ENCODE measurements around the gene ABHD8. TPM values are rescaled to one million over a fixed set of nuclear protein-coding genes. Genes with fewer than 3 reads are reported as not detected.

ABHD8 gene
- total and polyA plus RNA-seq, 2 of the 13 experiments (the other 11 are each of a cell fraction or from before 2014, with no cell fraction given), result 6.3 to 7.2 TPM

DNA sequence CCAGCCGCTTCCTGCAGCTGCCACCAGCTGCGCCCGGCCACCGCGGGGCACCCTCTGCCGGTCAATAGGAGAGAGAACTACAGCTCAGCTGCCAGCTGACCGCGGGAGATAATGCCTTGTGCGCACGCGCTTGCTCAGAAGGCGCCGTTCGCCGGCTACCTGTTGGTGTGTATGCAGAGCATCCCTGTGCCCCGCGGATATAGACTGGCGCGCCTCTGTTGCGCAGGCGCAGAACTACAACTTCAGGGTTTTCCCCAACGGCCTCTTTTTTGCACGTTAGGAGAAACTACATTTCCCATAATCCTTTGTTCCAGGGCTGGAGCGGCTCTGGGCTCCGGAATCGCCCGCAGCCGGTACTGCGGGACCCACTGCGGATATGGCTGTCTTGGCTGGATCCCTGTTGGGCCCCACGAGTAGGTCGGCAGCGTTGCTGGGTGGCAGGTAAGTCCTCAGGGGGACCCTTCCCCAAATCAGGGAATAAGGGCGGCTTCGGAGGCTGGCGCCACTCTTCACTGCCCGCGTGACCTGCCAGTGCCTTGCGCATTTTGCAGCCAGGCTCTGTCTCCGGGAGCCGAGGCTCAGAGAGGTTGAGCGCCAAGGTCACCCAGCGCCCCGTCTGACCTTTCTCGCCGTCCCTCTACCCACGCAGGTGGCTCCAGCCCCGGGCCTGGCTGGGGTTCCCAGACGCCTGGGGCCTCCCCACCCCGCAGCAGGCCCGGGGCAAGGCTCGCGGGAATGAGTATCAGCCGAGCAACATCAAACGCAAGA is 2.5 kb upstream of the ABHD8 start, which contains the start of gene MRPL34 (continued):
- TF ChIP-seq, protein P1, sequence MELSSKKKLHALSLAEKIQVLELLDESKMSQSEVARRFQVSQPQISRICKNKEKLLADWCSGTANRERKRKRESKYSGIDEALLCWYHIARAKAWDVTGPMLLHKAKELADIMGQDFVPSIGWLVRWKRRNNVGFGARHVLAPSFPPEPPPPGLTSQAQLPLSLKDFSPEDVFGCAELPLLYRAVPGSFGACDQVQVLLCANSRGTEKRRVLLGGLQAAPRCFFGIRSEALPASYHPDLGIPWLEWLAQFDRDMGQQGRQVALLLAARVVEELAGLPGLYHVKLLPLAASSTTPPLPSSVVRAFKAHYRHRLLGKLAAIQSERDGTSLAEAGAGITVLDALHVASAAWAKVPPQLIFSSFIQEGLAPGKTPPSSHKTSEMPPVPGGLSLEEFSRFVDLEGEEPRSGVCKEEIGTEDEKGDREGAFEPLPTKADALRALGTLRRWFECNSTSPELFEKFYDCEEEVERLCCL (CRISPR knock-in tag; IDR thresholded peaks at IDR 0.05; ENCODE audit: borderline replicate concordance), result no peak
- TF ChIP-seq, protein P2, sequence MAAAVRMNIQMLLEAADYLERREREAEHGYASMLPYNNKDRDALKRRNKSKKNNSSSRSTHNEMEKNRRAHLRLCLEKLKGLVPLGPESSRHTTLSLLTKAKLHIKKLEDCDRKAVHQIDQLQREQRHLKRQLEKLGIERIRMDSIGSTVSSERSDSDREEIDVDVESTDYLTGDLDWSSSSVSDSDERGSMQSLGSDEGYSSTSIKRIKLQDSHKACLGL (CRISPR knock-in tag; IDR thresholded peaks at IDR 0.05), result peak; percentile 78; the same call in 1 of the 2 replicates
- TF ChIP-seq TBP (CRISPR knock-in tag; IDR thresholded peaks at IDR 0.05) (0 out of 2 replicates have a peak, but pooled peaks have one; percentile 49), DDIT3 (CRISPR knock-in tag; IDR thresholded peaks at IDR 0.05) (no peak), MEIS2 (CRISPR knock-in tag; IDR thresholded peaks at IDR 0.05) (peak; percentile 47; the same call in 1 of the 2 replicates), ZBTB25 (CRISPR knock-in tag; IDR thresholded peaks at IDR 0.05) (peak; percentile 62), ZSCAN12 (CRISPR knock-in tag; IDR thresholded peaks at IDR 0.05) (no peak), ZNF143 (CRISPR knock-in tag; IDR thresholded peaks at IDR 0.05) (peak; percentile 92), TOPORS (CRISPR knock-in tag; IDR thresholded peaks at IDR 0.05) (peak; percentile 26; the same call in 1 of the 2 replicates), IRF1 (CRISPR knock-in tag; IDR thresholded peaks at IDR 0.05; ENCODE audit: low read depth) (0 out of 2 replicates have a peak, but pooled peaks have one; percentile 12), CCDC6 (CRISPR knock-in tag; IDR thresholded peaks at IDR 0.05) (peak; percentile 58; the same call in 1 of the 2 replicates), TBX2 (CRISPR knock-in tag; IDR thresholded peaks at IDR 0.05; ENCODE audit: borderline replicate concordance) (peak; percentile 28; the same call in 1 of the 2 replicates), MAZ (IDR thresholded peaks at IDR 0.05; ENCODE audit: borderline replicate concordance, low read depth, low read length) (no peak), MAZ (CRISPR knock-in tag; IDR thresholded peaks at IDR 0.05; ENCODE audit: low read depth) (0 out of 2 replicates have a peak, but pooled peaks have one; percentile 63), ATF2 (CRISPR knock-in tag; IDR thresholded peaks at IDR 0.05) (peak; percentile 49; the same call in 1 of the 2 replicates), MNT (IDR thresholded peaks at IDR 0.05) (peak; percentile 50)
- TF ChIP-seq, protein P3, sequence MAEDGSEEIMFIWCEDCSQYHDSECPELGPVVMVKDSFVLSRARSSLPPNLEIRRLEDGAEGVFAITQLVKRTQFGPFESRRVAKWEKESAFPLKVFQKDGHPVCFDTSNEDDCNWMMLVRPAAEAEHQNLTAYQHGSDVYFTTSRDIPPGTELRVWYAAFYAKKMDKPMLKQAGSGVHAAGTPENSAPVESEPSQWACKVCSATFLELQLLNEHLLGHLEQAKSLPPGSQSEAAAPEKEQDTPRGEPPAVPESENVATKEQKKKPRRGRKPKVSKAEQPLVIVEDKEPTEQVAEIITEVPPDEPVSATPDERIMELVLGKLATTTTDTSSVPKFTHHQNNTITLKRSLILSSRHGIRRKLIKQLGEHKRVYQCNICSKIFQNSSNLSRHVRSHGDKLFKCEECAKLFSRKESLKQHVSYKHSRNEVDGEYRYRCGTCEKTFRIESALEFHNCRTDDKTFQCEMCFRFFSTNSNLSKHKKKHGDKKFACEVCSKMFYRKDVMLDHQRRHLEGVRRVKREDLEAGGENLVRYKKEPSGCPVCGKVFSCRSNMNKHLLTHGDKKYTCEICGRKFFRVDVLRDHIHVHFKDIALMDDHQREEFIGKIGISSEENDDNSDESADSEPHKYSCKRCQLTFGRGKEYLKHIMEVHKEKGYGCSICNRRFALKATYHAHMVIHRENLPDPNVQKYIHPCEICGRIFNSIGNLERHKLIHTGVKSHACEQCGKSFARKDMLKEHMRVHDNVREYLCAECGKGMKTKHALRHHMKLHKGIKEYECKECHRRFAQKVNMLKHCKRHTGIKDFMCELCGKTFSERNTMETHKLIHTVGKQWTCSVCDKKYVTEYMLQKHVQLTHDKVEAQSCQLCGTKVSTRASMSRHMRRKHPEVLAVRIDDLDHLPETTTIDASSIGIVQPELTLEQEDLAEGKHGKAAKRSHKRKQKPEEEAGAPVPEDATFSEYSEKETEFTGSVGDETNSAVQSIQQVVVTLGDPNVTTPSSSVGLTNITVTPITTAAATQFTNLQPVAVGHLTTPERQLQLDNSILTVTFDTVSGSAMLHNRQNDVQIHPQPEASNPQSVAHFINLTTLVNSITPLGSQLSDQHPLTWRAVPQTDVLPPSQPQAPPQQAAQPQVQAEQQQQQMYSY (CRISPR knock-in tag; IDR thresholded peaks at IDR 0.05), result peak; percentile 68
